Esophagus squamous epithelium (tissue), 5 donors: ENCODE measurements around the gene ZNF708. TPM values are rescaled to one million over a fixed set of nuclear protein-coding genes. Genes with fewer than 3 reads are reported as not detected.

ENCODE experiments used
- DNase-seq: peaks from one replicate; lab custom pipeline; 2025; lab: John Stamatoyannopoulos, UW
- H3K27ac ChIP-seq, 4 donors: fragments of 200-600 bp; sonication (generic); one replicate each; pipeline ENCODE4 v1.5.1; 2016 to 2019; ENCODE audit warnings: mild to moderate bottlenecking in 1 of 4
- H3K27me3 ChIP-seq, 4 donors: fragments of 200-600 bp; sonication (generic); 1 replicate in 3 of 4; 2 replicates in 1 of 4; pipeline versions ENCODE4 v1.5.1 to v1.6.0; 2017 to 2021; ENCODE audit warnings: antibody characterized with exemption in 1 of 4
- H3K36me3 ChIP-seq, 3 donors: fragments of 200-600 bp; sonication (generic); one replicate each; pipeline ENCODE4 v1.5.1; 2016 to 2019
- H3K4me1 ChIP-seq, 3 donors: fragments of 200-600 bp; sonication (generic); one replicate each; pipeline ENCODE4 v1.5.1; 2017 to 2019
- H3K4me3 ChIP-seq, 4 donors: fragments of 200-600 bp; sonication (generic); 1 replicate in 3 of 4; 2 replicates in 1 of 4; pipeline ENCODE4 v1.5.1; 2016 to 2019; ENCODE audit warnings: mild to moderate bottlenecking in 2 of 4, moderate library complexity in 1 of 4
- H3K9me3 ChIP-seq, 3 donors: fragments of 200-600 bp; sonication (generic); one replicate each; pipeline ENCODE4 v1.5.1; 2016 to 2019
- CTCF ChIP-seq, 6 experiments: fragments of 450-650 bp in 4 of 6; fragments of 200-600 bp in 2 of 6; sonication (generic) in 2 of 6; IDR thresholded peaks; one replicate each; pipeline ENCODE4 v1.5.1; 2016 to 2019; ENCODE audit warnings: antibody characterized with exemption in 6 of 6, mild to moderate bottlenecking in 4 of 6, moderate library complexity in 4 of 6
- POLR2A ChIP-seq, 4 donors: fragments of 450-650 bp; IDR thresholded peaks; one replicate each; pipeline ENCODE4 v1.6.1; 2017; ENCODE audit warnings: antibody characterized with exemption in 4 of 4, mild to moderate bottlenecking in 4 of 4, moderate library complexity in 3 of 4
- WGBS, 2 donors: methylation state at CpG; one replicate each; pipeline ENCODE4 v1.1.5; 2018; 5-methylcytosine and 5-hydroxymethylcytosine counted together
- intact Hi-C: fragments of 100-400 bp; cut with DNase I; formaldehyde crosslinking; loops from one replicate; pipeline ENCODE4 v1.15.0; 2022
- total RNA-seq, 4 donors: library from RNA; depleted of rRNA; stranded (reverse); fragments of >200 nt; gene quantifications; one replicate each; pipeline ENCODE4 v1.1.0, GENCODE V29; 2016
- donor health status: DM: yes; HTN: yes; CAD: no.

The ZNF708 gene
- total RNA-seq, 4 donors from 2014 or later: 3.0 to 8.6 (median 4.2) TPM

GRCh38 chr19:21335721-21336120 lies 6.5 kb upstream of the ZNF708 start:
- no peak overlapping the region for H3K27ac ChIP-seq
- TF ChIP-seq POLR2A (IDR thresholded peaks at IDR 0.05) (no peak), CTCF (IDR thresholded peaks at IDR 0.05) (no peak)
- H3K4me3 ChIP-seq: no peak overlapping the region
- DNase-seq: no peak
- H3K36me3 ChIP-seq: no peaks in the 10 kb centered on the region
- intact Hi-C loops: no loop called here
- WGBS, 2 donors: 50 to 67% methylated on average over 2 of the region's 2 CpGs
- no peaks in the 10 kb centered on the region for H3K4me1 ChIP-seq
- no peaks in the 10 kb centered on the region for H3K27me3 ChIP-seq
- H3K9me3 ChIP-seq: peaks cover 0 to 55% (median 28%) of the 10 kb centered on the region in 3 donors

- no peak for TF ChIP-seq CTCF (IDR thresholded peaks at IDR 0.05)
- TF ChIP-seq POLR2A (IDR thresholded peaks at IDR 0.05): no peak
- peaks cover 0 to 40% (median 0%) of the 10 kb centered on the region in 3 donors for H3K36me3 ChIP-seq
- peak overlapping the region; percentile 50 to 82 (median 81) for H3K4me3 ChIP-seq
- no peak for DNase-seq
- H3K27ac ChIP-seq: peak overlapping the region; percentile 92 to 98 (median 96)
- intact Hi-C loops: no loop called here
- WGBS, 2 donors: 5 to 9% methylated on average over 6 of the region's 6 CpGs
- H3K4me1 ChIP-seq: peaks cover 0 to 25% (median 5%) of the 10 kb centered on the region in 3 donors
- H3K9me3 ChIP-seq: peaks cover 0 to 9% (median 0%) of the 10 kb centered on the region in 3 donors
- H3K27me3 ChIP-seq: no peaks in the 10 kb centered on the region
Measured at GRCh38 chr19:21328406-21328805, 804 bp downstream of the ZNF708 start.

- TF ChIP-seq POLR2A (IDR thresholded peaks at IDR 0.05): no peak
- TF ChIP-seq CTCF (IDR thresholded peaks at IDR 0.05): no peak
- Histone ChIP-seq H3K36me3 (peaks cover 0 to 50% (median 0%) of the 10 kb centered on the region in 3 donors), H3K4me1 (peaks cover 0 to 40% (median 15%) of the 10 kb centered on the region in 3 donors), H3K27me3 (no peaks in the 10 kb centered on the region), H3K27ac (no peak overlapping the region), H3K4me3 (no peak overlapping the region), H3K9me3 (peaks cover 0 to 22% (median 0%) of the 10 kb centered on the region in 3 donors)
- WGBS, 2 donors: 62 to 86% methylated on average over 2 of the region's 2 CpGs
- intact Hi-C loops: no loop called here
- no peak for DNase-seq
Measured at GRCh38 chr19:21326169-21326568, 3.0 kb downstream of the ZNF708 start.

GRCh38 chr19:21323000-21323399 lies 6.2 kb downstream of the ZNF708 start:
- H3K4me3 ChIP-seq: no peak overlapping the region
- no peak for TF ChIP-seq POLR2A (IDR thresholded peaks at IDR 0.05)
- TF ChIP-seq CTCF (IDR thresholded peaks at IDR 0.05): no peak
- peaks cover 0 to 77% (median 0%) of the 10 kb centered on the region in 3 donors for H3K36me3 ChIP-seq
- WGBS, 2 donors: 74 to 81% methylated on average over 2 of the region's 2 CpGs
- peaks cover 0 to 25% (median 15%) of the 10 kb centered on the region in 3 donors for H3K4me1 ChIP-seq
- no peak overlapping the region for H3K27ac ChIP-seq
- peaks cover 0 to 37% (median 0%) of the 10 kb centered on the region in 3 donors for H3K9me3 ChIP-seq
- DNase-seq: no peak
- intact Hi-C loops: no loop called here
- no peaks in the 10 kb centered on the region for H3K27me3 ChIP-seq

GRCh38 chr19:21322528-21322927 lies 6.7 kb downstream of the ZNF708 start:
- Histone ChIP-seq H3K36me3 (peaks cover 0 to 81% (median 0%) of the 10 kb centered on the region in 3 donors), H3K9me3 (peaks cover 0 to 42% (median 0%) of the 10 kb centered on the region in 3 donors), H3K27ac (peak overlapping the region in 2 of 4 donors; percentile 19 to 33), H3K4me1 (peaks cover 0 to 20% (median 10%) of the 10 kb centered on the region in 3 donors), H3K4me3 (no peak overlapping the region), H3K27me3 (no peaks in the 10 kb centered on the region)
- intact Hi-C loops: no loop called here
- WGBS, 2 donors: 58 to 78% methylated on average over 6 to 8 of the region's 8 CpGs
- TF ChIP-seq POLR2A (IDR thresholded peaks at IDR 0.05) (no peak), CTCF (IDR thresholded peaks at IDR 0.05) (no peak)
- DNase-seq: no peak
